ENCODE results near the gene HPSE2. TPM values are rescaled to one million over a fixed set of nuclear protein-coding genes. Genes with fewer than 3 reads are reported as not detected.
A peak's percentile ranks its signal among the peaks of the same experiment; 100 is the strongest.

Gene HPSE2
- total RNA-seq, 1 donor from 2014 or later: 10.6 TPM

GRCh38 chr10:98416606-98417388 is 818.9 kb downstream of the HPSE2 start:
- Histone ChIP-seq H3K4me3 (no peak overlapping the region), H3K4me1 (peaks cover 37% of the 10 kb centered on the region), H3K27ac (no peak overlapping the region), H3K36me3 (peaks cover 4 to 30% of the 10 kb centered on the region in 2 donors), H3K9me3 (no peaks in the 10 kb centered on the region), H3K27me3 (no peaks in the 10 kb centered on the region)
- TF ChIP-seq POLR2AphosphoS5 (IDR thresholded peaks at IDR 0.05; ENCODE audit: insufficient read depth in 1 of 2, low read depth in 1 of 2) (no peak), POLR2A (IDR thresholded peaks at IDR 0.05) (no peak)
- TF ChIP-seq, protein P1, sequence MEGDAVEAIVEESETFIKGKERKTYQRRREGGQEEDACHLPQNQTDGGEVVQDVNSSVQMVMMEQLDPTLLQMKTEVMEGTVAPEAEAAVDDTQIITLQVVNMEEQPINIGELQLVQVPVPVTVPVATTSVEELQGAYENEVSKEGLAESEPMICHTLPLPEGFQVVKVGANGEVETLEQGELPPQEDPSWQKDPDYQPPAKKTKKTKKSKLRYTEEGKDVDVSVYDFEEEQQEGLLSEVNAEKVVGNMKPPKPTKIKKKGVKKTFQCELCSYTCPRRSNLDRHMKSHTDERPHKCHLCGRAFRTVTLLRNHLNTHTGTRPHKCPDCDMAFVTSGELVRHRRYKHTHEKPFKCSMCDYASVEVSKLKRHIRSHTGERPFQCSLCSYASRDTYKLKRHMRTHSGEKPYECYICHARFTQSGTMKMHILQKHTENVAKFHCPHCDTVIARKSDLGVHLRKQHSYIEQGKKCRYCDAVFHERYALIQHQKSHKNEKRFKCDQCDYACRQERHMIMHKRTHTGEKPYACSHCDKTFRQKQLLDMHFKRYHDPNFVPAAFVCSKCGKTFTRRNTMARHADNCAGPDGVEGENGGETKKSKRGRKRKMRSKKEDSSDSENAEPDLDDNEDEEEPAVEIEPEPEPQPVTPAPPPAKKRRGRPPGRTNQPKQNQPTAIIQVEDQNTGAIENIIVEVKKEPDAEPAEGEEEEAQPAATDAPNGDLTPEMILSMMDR (IDR thresholded peaks at IDR 0.05): no peak
- DNase-seq (ENCODE audit: extremely low spot score in 2 of 2): no peak
- intact Hi-C loops (cut with DNase I): no loop called here

DNA sequence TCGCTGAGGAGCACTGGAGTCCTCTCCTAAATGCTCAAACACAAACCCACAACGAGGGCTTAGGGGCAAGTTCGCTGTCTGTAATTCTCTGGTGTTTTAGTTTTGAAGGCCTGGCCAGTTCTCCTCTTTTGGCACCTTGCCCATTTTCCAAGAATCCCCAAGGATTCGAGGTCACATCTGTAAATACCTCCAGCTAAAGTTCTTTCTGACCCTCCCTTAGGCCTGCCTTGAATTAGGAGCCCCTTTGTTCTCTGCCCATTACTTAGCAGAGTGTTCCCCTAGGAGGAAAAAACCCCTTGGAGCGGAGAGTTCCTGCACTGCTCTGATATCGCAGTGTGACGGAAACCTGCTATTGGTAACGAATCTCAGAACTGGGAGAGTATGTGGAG is 819.9 kb downstream of the HPSE2 start:
- H3K9me3 ChIP-seq: no peaks in the 10 kb centered on the region
- H3K27ac ChIP-seq: peak overlapping the region; percentile 83
- H3K4me3 ChIP-seq: no peak overlapping the region
- H3K36me3 ChIP-seq: peaks cover 4 to 30% of the 10 kb centered on the region in 2 donors
- TF ChIP-seq POLR2A (IDR thresholded peaks at IDR 0.05): no peak
- no peaks in the 10 kb centered on the region for H3K27me3 ChIP-seq
- peaks cover 46% of the 10 kb centered on the region for H3K4me1 ChIP-seq
- intact Hi-C loops (cut with DNase I): no loop called here
- no peak for DNase-seq (ENCODE audit: extremely low spot score in 2 of 2)

DNA sequence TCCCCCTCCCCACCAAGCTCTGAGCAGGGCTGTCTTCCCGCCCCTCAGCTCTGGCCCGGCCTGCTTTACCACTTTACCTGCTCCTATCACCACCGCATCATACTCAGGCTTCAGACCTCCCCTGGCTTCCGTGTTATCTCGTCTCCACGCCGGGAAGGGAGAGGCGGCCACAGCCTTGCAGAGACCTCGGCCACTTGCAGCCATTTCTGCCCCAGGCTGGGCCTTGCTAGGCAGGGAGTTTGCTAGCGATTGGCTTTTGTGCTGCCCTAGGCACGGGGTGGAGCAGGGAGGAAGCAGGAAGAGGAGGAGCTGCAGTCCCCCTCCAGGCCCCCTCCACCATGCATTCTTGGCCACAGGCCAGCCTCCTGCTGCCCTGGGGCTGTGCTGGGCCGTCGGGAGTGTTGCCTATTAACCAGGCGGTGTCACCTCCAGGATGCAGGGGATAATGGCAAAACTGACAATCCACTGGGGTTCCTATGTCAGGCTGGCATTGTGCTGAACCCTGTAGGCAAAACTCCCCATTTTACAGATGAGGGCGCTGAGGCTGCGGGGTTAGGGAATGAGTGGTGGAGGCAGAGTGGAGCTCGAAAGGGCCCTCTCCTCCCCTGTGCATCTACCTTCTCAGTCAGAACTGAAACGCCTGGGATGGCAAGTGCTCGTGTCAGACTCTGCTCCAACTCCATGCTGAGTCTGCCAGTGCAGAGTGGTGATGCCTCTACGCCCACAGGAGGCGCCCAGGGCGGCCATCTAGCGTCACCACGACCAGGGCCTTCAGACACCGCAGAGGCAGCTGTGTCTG is 820.5 kb downstream of the HPSE2 start, which contains the start of gene PYROXD2:
Gene PYROXD2, minus strand, starts transcription at position 251 of the 799 bp plus-strand sequence. Its CDS starts 47 bp downstream, at position 204.
- DNase-seq (ENCODE audit: extremely low spot score in 2 of 2): peak in 1 of 2 donors; percentile 93
- Histone ChIP-seq H3K4me1 (peaks cover 46% of the 10 kb centered on the region), H3K9me3 (no peaks in the 10 kb centered on the region), H3K27ac (peak within 1 kb of the TSS; percentile 83), H3K36me3 (peaks cover 4 to 27% of the 10 kb centered on the region in 2 donors), H3K27me3 (no peaks in the 10 kb centered on the region), H3K4me3 (peak within 1 kb of the TSS; percentile 57 to 64)
- intact Hi-C loops (cut with DNase I): no loop called here
- TF ChIP-seq, protein P1 (IDR thresholded peaks at IDR 0.05): no peak
- TF ChIP-seq POLR2A (IDR thresholded peaks at IDR 0.05) (peak in 1 of 2 donors; percentile 51), POLR2AphosphoS5 (IDR thresholded peaks at IDR 0.05; ENCODE audit: insufficient read depth in 1 of 2, low read depth in 1 of 2) (peak; percentile 54 to 90)

DNA sequence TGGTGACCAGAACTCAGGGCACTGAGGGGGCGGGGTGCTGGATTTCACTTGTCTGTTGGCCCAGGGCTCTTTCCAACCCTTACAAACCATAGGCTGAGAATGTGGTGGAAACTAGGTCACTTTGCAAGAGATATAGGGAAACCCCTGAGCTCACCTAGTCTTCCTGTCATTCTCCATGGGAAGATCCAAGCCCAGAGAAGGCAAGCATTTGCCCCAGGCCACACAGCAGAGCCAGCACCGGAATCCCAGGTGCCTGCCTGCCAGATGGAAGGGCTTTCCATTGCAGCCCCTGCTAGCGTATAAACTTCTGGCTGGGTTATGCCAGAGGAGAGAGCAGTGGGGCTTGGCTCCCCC is 821.1 kb downstream of the HPSE2 start:
- DNase-seq (ENCODE audit: extremely low spot score in 2 of 2): no peak
- Histone ChIP-seq H3K27ac (peak overlapping the region; percentile 83), H3K9me3 (no peaks in the 10 kb centered on the region), H3K4me3 (peak overlapping the region; percentile 57 to 64), H3K36me3 (peaks cover 4 to 21% of the 10 kb centered on the region in 2 donors), H3K27me3 (no peaks in the 10 kb centered on the region), H3K4me1 (peaks cover 46% of the 10 kb centered on the region)
- intact Hi-C loops (cut with DNase I): no loop called here
- TF ChIP-seq POLR2AphosphoS5 (IDR thresholded peaks at IDR 0.05; ENCODE audit: insufficient read depth in 1 of 2, low read depth in 1 of 2) (no peak), POLR2A (IDR thresholded peaks at IDR 0.05) (no peak)
- TF ChIP-seq, protein P1 (IDR thresholded peaks at IDR 0.05): no peak

DNA sequence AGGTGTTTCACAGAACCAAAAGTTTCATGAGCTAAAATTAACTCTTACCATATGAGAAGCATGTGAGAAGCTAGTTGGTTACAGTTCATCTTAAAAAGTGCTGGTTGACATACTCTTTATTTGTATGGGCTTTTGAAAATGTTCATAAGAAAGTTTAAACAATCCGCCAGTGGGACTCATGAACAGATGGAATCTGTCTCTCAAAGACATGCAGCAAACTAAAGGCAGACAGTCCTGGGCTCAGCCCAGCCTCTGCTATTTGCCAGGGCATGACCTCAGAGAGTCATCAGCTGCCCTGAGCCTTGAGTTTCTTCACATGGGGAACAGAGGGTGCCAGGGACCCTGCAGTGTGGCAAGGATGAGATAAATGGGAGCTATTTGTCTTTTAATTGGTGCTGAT is 823.9 kb downstream of the HPSE2 start:
- intact Hi-C loops (cut with DNase I): no loop called here
- Histone ChIP-seq H3K27me3 (no peaks in the 10 kb centered on the region), H3K9me3 (no peaks in the 10 kb centered on the region), H3K4me3 (no peak overlapping the region), H3K36me3 (no peaks in the 10 kb centered on the region), H3K27ac (peak overlapping the region; percentile 45), H3K4me1 (peaks cover 46% of the 10 kb centered on the region)
- no peak for DNase-seq (ENCODE audit: extremely low spot score in 2 of 2)
- TF ChIP-seq POLR2A (IDR thresholded peaks at IDR 0.05) (no peak), POLR2AphosphoS5 (IDR thresholded peaks at IDR 0.05; ENCODE audit: insufficient read depth in 1 of 2, low read depth in 1 of 2) (no peak)
- TF ChIP-seq, protein P1 (IDR thresholded peaks at IDR 0.05): no peak

All from vagina (tissue), 2 donors.